Stimulated activated CD8-positive, alpha-beta memory T cell treated with anti-CD3 and anti-CD28 coated beads, Interleukin-15, amount 100 ng/mL, for 48 hours (primary cell): Measurements from ENCODE around the gene GLIPR2.
"Not testable (repeated sequence)": the region's sequence is repeated elsewhere in the genome, so short reads cannot be mapped to it uniquely, and the experiment has no call there.

Source experiments
- DNase-seq, 2 donors: peaks; one replicate each; pipeline ENCODE4 v3.0.0-alpha.2; 2020; ENCODE audit warnings: low read depth in 2 of 2

Gene GLIPR2, protein sequence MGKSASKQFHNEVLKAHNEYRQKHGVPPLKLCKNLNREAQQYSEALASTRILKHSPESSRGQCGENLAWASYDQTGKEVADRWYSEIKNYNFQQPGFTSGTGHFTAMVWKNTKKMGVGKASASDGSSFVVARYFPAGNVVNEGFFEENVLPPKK

DNA sequence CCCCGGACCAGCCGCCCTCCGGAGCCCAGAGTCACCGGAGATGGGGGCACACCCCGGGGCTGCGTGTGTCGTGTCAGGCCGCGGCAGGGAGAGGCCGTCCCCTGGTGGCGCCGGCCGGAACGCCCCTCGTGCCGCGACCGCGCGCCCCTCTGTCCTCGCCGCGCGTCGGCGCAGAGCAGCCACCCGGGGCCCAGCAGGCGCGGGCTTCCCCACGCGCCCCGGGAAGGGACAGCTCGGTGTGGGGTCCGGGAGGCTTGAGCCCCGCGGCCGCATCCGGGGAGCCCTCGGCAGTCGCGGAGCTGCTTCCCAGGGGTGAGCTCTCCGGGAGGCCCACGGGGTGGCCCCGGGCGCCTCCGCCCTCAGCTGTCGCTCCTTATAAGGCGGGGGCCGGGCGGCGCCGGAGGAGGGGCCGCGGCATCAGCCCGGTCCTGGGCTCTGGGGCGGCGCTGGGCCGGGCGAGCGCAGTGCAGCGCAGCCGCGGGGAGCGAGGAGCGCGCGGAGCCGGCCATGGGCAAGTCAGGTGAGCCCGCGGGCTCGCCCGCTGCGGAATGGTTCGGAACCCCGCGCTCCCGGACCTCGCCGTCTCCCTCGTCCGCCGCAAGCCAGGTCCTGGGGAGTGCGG lies at the start of gene GLIPR2:
GLIPR2 (plus strand) TSS at position 462 of the 622 bp plus-strand sequence; CDS start at position 508, 46 bp downstream.
- peak; percentile 69 to 76 for DNase-seq

- DNase-seq = not testable (repeated sequence)
These were observed 49.5 kb upstream of the GLIPR2 start for GRCh38 chr9:36087054-36087453.

DNA sequence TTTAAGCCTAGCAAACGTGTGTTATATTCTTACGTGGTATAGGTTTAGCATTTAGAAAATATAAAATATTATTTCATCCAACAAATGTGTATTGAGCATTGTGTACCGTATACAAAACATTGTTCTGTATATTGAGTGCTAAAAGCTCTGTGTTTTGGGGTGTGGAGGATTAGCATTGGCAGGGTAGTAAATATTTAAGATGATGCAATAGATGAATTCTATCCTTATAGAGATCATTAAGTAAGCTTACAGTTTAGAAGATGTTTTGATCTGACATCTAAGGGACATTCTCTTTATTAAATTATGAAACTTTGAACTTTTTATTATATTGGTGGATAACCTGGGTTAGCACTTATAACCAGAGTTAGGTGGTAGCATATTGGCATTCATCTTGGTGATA lies 48.5 kb upstream of the GLIPR2 start:
- no peak for DNase-seq

GRCh38 chr9:36091026-36091953 lies 45.2 kb upstream of the GLIPR2 start:
- no peak for DNase-seq

DNA sequence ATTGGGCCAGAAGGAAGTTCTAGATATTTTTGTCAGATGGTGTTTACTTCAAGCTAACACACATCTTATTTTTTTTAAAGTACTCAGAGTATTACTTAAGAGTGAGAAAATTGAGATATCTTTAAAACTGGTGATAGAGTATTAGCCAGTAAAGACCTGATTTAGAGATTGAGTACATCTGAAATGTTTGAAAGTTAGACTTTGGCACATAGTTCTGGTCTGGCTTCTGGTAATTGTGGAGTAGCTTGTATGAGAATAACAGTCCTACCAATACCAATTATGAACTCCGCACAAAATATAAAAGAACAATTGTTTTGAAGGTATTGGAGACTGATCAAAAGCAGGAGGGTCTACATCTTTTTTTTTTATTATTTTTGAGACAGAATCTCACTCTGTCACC lies 44.5 kb upstream of the GLIPR2 start:
- DNase-seq = no peak

DNA sequence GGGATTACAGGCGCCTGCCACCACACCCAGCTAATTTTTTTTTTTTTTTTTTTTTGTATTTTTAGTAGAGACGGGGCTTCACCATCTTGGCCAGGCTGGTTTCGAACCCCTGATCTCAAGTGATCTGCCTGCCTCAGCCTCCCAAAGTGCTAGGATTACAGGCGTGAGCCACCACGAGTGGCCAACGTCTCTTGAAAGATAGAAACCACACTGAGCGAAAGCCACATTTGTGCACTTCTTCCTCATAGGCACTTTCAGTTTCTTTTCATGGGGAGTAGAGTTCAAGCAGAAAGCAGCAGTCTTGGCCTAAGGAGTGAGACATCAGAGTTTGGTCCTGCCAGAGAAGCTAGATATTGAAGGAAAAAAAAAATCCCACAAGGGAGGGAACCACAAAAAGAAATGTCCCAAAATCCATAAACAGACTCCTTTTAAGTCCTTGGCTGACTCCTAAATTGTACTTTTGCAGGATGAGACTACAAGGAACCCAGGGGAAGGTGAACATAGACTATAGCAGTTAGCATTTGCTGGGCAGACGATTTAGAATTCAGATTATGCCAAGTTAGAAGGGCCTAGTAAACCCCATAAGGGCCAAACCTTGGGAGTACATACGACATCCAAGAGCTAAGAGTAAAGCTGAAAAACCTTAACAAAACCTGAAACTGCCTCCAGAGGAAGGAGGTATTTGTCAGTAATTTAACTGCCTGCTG lies 43.9 kb upstream of the GLIPR2 start:
- DNase-seq = peak; percentile 27 to 29

GRCh38 chr9:36093384-36093783 lies 43.1 kb upstream of the GLIPR2 start:
- no peak for DNase-seq

- no peak for DNase-seq
These were observed 36.8 kb upstream of the GLIPR2 start for GRCh38 chr9:36099718-36100117.

GRCh38 chr9:36100532-36100931 lies 36.0 kb upstream of the GLIPR2 start:
- DNase-seq = no peak

DNA sequence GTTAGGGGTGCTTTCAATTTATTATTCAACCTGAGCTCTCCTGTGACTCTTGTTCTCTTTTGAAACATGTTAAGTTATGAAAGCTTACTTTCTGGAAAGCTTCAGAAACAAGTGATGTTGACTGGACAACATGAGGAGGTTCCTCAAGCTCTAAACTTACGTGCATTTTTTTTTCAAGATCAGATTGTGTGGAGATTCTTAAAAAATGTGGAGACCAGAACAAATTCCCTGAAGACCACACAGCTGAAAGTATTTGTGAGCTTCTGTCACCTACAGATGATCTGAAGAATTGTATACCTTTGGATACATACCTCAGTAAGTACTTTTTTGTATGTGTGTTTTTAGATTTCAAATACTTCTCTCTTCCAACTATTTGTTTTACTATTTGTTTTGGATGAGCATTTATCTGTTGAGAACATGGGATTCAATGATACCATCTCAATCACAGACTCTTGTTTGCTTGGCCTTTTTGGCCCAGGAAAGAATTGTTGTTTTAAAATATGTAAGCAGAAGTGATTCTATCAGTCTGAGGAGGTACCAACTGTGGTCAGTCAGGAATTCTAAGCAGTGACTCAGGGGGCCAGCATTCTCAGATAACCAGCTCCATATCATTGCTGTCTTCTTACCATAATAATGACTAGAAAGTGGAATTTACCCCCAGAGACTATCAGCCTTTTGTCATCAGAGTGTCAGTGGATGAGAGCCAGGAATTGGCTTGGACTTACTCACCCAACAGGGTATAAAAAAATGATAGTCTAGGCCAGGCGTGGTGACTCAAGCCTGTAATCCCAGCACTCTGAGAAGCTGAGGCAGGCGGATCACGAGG lies 34.4 kb upstream of the GLIPR2 start:
- no peak for DNase-seq

GRCh38 chr9:36102742-36103495 lies 33.6 kb upstream of the GLIPR2 start:
- peak; percentile 72 for DNase-seq

- no peak for DNase-seq
These were observed 27.5 kb upstream of the GLIPR2 start for GRCh38 chr9:36109071-36109470.

- DNase-seq = no peak
These were observed 26.1 kb upstream of the GLIPR2 start for GRCh38 chr9:36110434-36110833.

DNA sequence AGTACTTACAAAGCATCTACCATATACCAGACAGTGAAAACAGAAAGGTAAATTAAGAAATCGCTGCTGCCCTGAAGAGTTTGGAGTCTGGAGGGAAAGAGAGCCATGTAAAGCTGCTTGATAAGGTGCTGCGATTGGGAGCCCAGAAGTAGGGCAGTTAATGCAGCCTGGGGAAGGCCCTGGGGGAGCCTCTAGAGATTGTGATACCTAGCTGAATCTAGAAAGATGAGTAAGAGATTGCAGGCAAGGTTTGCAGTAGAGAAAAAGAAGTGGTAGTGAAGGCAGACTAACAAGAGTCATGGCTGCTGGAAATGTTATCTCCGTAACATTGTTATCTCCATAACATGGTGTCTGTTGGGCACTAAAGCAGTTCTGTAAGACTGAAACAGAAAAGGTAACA lies 24.0 kb upstream of the GLIPR2 start:
- DNase-seq = no peak

DNA sequence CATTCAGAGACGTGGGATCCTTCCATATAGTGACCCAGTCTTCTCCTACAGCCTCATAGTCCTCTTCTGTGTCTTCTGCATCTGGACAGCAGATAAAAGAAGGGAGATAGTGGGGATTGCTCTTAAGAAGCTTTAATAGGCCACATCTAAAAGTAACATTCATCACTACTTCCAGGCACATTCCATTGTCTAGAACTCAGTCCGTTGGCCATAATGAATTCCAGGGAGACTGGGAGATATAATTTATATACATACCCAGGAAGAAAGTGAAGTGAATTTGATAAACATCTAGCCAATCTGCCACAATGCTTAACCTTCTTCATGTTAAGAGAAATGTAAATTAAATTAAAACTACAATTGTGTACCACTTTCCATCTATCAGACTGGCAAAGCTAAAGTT lies 22.5 kb upstream of the GLIPR2 start:
- no peak for DNase-seq

DNA sequence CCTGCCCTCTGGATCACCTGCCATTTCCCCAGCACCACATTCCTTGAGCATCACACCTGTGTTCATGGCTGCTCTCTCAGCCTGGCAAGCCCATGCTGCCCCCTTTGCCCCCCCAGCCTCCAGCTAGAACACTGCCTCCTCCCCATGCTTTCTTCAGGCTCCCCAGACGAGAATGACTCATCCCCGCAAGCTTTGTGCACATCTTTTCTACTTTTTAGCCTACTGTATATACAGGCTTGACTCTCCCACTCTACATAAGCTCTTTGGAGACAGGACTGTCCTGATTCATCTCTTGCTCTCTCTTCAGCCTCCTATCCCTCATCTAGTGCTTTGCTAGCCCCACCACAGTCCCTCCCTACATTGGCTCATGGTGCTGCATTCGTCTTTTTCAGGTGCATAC lies 19.9 kb upstream of the GLIPR2 start:
- no peak for DNase-seq

- no peak for DNase-seq
These were observed 18.3 kb upstream of the GLIPR2 start for GRCh38 chr9:36118201-36118600.

DNA sequence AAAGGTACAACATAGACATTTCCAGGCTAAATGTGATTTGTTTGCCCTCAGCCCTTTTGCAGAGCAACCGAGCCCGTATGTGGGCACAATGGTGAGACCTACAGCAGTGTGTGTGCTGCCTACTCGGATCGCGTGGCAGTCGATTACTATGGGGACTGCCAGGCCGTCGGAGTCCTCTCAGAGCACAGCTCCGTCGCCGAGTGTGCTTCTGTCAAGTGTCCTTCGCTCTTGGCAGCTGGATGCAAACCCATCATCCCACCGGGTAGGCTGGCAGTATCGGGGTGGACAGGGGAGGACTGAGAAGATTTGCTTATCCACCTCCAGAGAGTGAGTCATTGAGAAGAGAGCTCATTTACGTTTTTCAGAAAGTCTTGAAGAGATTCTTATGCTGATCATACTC lies 17.8 kb upstream of the GLIPR2 start:
- DNase-seq = no peak

- no peak for DNase-seq
These were observed 17.1 kb upstream of the GLIPR2 start for GRCh38 chr9:36119476-36119875.

GRCh38 chr9:36120705-36121104 lies 15.8 kb upstream of the GLIPR2 start:
- no peak for DNase-seq

DNA sequence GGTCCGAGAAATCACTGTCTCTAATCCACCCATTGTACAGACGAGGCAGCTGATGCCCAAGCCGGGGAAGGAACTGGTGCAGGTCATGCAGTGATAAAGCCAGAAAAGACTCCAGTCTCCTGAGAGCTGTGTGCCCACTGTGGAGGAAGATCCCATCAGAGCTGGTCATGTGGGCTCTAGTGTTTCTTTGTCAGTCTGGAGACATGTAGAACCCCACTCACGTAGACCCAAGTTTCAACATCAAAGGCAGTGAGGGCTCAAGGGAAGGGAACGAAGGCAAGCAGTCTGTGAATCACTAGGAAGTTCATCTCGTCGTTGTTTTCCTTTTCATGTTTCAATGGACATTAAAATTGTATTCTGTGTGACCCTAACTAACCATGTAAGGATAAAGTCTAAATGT lies 14.6 kb upstream of the GLIPR2 start:
- DNase-seq = no peak
